Measurements from ENCODE around the gene NEURL1. TPM values are rescaled to one million over a fixed set of nuclear protein-coding genes. Genes with fewer than 3 reads are reported as not detected.

Gene NEURL1
- total RNA-seq: 1.8 and 2.7 TPM in 2 replicates
- long read RNA-seq, partial matches to known transcripts: 1 of 4 reads
- long read RNA-seq, other reads (novel, unspliced or antisense): 3 of 4 reads

- Mint-ChIP-seq H3K4me1 (peaks cover 16% of the 10 kb centered on the region), H3K36me3 (ENCODE audit: low read depth) (no peaks in the 10 kb centered on the region), H3K9me3 (no peaks in the 10 kb centered on the region), H3K27me3 (ENCODE audit: low read depth) (peaks cover 62% of the 10 kb centered on the region), H3K4me3 (peak within 1 kb of the TSS; percentile 91), H3K27ac (ENCODE audit: unreplicated experiment) (no peak within 1 kb of the TSS)
- TF ChIP-seq CTCF (conservative IDR thresholded peaks at IDR 0.05): no peak
- peak; percentile 27 for DNase-seq (ENCODE audit: low read depth, low spot score)
Observed at GRCh38 chr10:103493362-103493915, at the start of gene NEURL1. NEURL1 (plus strand) TSS chr10:103493705; CDS start chr10:103494388, 683 bp downstream.

GRCh38 chr10:103444478-103444877, 49.0 kb upstream of the NEURL1 start:
- H3K36me3 Mint-ChIP-seq (ENCODE audit: low read depth): peaks cover 14% of the 10 kb centered on the region
- no peaks in the 10 kb centered on the region for H3K27me3 Mint-ChIP-seq (ENCODE audit: low read depth)
- TF ChIP-seq CTCF (conservative IDR thresholded peaks at IDR 0.05): no peak
- DNase-seq (ENCODE audit: low read depth, low spot score): no peak
- no peak overlapping the region for H3K4me3 Mint-ChIP-seq
- peak overlapping the region; percentile 67 for H3K27ac Mint-ChIP-seq (ENCODE audit: unreplicated experiment)
- H3K4me1 Mint-ChIP-seq: no peaks in the 10 kb centered on the region
- no peaks in the 10 kb centered on the region for H3K9me3 Mint-ChIP-seq

GRCh38 chr10:103445366-103445765, 48.1 kb upstream of the NEURL1 start:
- no peaks in the 10 kb centered on the region for H3K9me3 Mint-ChIP-seq
- H3K36me3 Mint-ChIP-seq (ENCODE audit: low read depth): peaks cover 14% of the 10 kb centered on the region
- no peak overlapping the region for H3K4me3 Mint-ChIP-seq
- DNase-seq (ENCODE audit: low read depth, low spot score): no peak
- peak overlapping the region; percentile 83 for H3K27ac Mint-ChIP-seq (ENCODE audit: unreplicated experiment)
- no peak for TF ChIP-seq CTCF (conservative IDR thresholded peaks at IDR 0.05)
- H3K4me1 Mint-ChIP-seq: no peaks in the 10 kb centered on the region
- no peaks in the 10 kb centered on the region for H3K27me3 Mint-ChIP-seq (ENCODE audit: low read depth)

GRCh38 chr10:103445767-103446567, 47.5 kb upstream of the NEURL1 start:
- H3K9me3 Mint-ChIP-seq: no peaks in the 10 kb centered on the region
- TF ChIP-seq CTCF (conservative IDR thresholded peaks at IDR 0.05): no peak
- H3K4me1 Mint-ChIP-seq: no peaks in the 10 kb centered on the region
- H3K27ac Mint-ChIP-seq (ENCODE audit: unreplicated experiment): no peak overlapping the region
- DNase-seq (ENCODE audit: low read depth, low spot score): no peak
- H3K27me3 Mint-ChIP-seq (ENCODE audit: low read depth): no peaks in the 10 kb centered on the region
- no peak overlapping the region for H3K4me3 Mint-ChIP-seq
- peaks cover 14% of the 10 kb centered on the region for H3K36me3 Mint-ChIP-seq (ENCODE audit: low read depth)

- Mint-ChIP-seq H3K4me3 (no peak overlapping the region), H3K27me3 (ENCODE audit: low read depth) (no peaks in the 10 kb centered on the region), H3K36me3 (ENCODE audit: low read depth) (peaks cover 10% of the 10 kb centered on the region), H3K27ac (ENCODE audit: unreplicated experiment) (no peak overlapping the region), H3K4me1 (no peaks in the 10 kb centered on the region), H3K9me3 (no peaks in the 10 kb centered on the region)
- no peak for DNase-seq (ENCODE audit: low read depth, low spot score)
- no peak for TF ChIP-seq CTCF (conservative IDR thresholded peaks at IDR 0.05)
Observed at GRCh38 chr10:103447187-103447586, 46.3 kb upstream of the NEURL1 start.
